SK-N-SH treated with all-trans-retinoic acid at 6 μM for 48 hours (cell line): ENCODE measurements around the gene ADH1A.

ENCODE experiments used
- ATAC-seq: fragments of 200-7000 bp; cut with Tn5 transposase; 3 replicates; pipeline ENCODE4 v1.9.1; 2020; ENCODE audit warnings: mild to moderate bottlenecking, moderate library complexity
- ARNTL ChIP-seq: fragments of 450-650 bp; formaldehyde crosslinking; IDR thresholded peaks from 2 replicates; pipeline ENCODE4 v1.5.0; 2020; ENCODE audit warnings: low read depth, mild to moderate bottlenecking, moderate library complexity, borderline replicate concordance
- CSDC2 ChIP-seq: fragments of 250-450 bp; sonication (Bioruptor Pico); IDR thresholded peaks from 2 replicates; pipeline ENCODE4 v1.5.0; 2020; ENCODE audit warnings: mild to moderate bottlenecking, moderate library complexity
- ESRRG ChIP-seq: fragments of 250-450 bp; sonication (Bioruptor Pico); IDR thresholded peaks from 2 replicates; pipeline ENCODE4 v1.6.1; 2021; ENCODE audit warnings: mild to moderate bottlenecking
- GLIS3 ChIP-seq: fragments of 250-450 bp; sonication (Bioruptor Pico); IDR thresholded peaks from 2 replicates; pipeline ENCODE4 v1.5.0; 2020; ENCODE audit warnings: mild to moderate bottlenecking, moderate library complexity
- ISL1 ChIP-seq: fragments of 250-450 bp; sonication (Bioruptor Pico); IDR thresholded peaks from 2 replicates; pipeline ENCODE4 v2.1.2; 2022; ENCODE audit warnings: mild to moderate bottlenecking, moderate library complexity
- OSR1 ChIP-seq: fragments of 250-450 bp; sonication (Bioruptor Pico); IDR thresholded peaks from 2 replicates; pipeline ENCODE4 v1.8.0; 2022; ENCODE audit warnings: moderate library complexity, mild to moderate bottlenecking, inconsistent platforms
- PPARA ChIP-seq: fragments of 250-450 bp; sonication (Bioruptor Pico); IDR thresholded peaks from 2 replicates; pipeline ENCODE4 v1.5.0; 2020; ENCODE audit warnings: mild to moderate bottlenecking, borderline replicate concordance
- RARB ChIP-seq: fragments of 250-450 bp; sonication (Bioruptor Pico); IDR thresholded peaks from 2 replicates; pipeline ENCODE4 v1.8.0; 2021; ENCODE audit warnings: mild to moderate bottlenecking, moderate library complexity
- SNAI2 ChIP-seq: fragments of 250-450 bp; sonication (Bioruptor Pico); IDR thresholded peaks from 2 replicates; pipeline ENCODE4 v1.5.0; 2020; ENCODE audit warnings: mild to moderate bottlenecking, moderate library complexity
- TCF4 ChIP-seq: fragments of 250-450 bp; sonication (Bioruptor Pico); IDR thresholded peaks from 2 replicates; pipeline ENCODE4 v1.8.0; 2021; ENCODE audit warnings: mild to moderate bottlenecking, moderate library complexity, borderline replicate concordance
- TOX ChIP-seq: fragments of 250-450 bp; sonication (Bioruptor Pico); IDR thresholded peaks from 2 replicates; pipeline ENCODE4 v1.8.0; 2021; ENCODE audit warnings: mild to moderate bottlenecking, moderate library complexity, borderline replicate concordance
- ZC3H10 ChIP-seq: fragments of 250-450 bp; sonication (Bioruptor Pico); IDR thresholded peaks from 2 replicates; pipeline ENCODE4 v1.5.1; 2021; ENCODE audit warnings: mild to moderate bottlenecking, moderate library complexity
- ZFP3 ChIP-seq: fragments of 250-450 bp; sonication (Bioruptor Pico); IDR thresholded peaks from 2 replicates; pipeline ENCODE4 v1.5.0; 2020; ENCODE audit warnings: mild to moderate bottlenecking, moderate library complexity
- ZFP30 ChIP-seq: fragments of 450-650 bp; formaldehyde crosslinking; IDR thresholded peaks from 2 replicates; pipeline ENCODE4 v1.5.0; 2022; ENCODE audit warnings: mild to moderate bottlenecking, moderate library complexity
- ZNF70 ChIP-seq: fragments of 450-650 bp; formaldehyde crosslinking; IDR thresholded peaks from 2 replicates; pipeline ENCODE4 v1.5.0; 2020; ENCODE audit warnings: mild to moderate bottlenecking, moderate library complexity
- ZNF8 ChIP-seq: fragments of 450-650 bp; formaldehyde crosslinking; IDR thresholded peaks from 2 replicates; pipeline ENCODE4 v1.5.0; 2020; ENCODE audit warnings: mild to moderate bottlenecking, moderate library complexity
- TF ChIP-seq, protein P1 (sequence below): fragments of 250-450 bp; sonication (Bioruptor Pico); IDR thresholded peaks from 2 replicates; pipeline ENCODE4 v1.5.1; 2021; ENCODE audit warnings: mild to moderate bottlenecking, moderate library complexity
- TF ChIP-seq, protein P2 (sequence below): fragments of 250-450 bp; sonication (Bioruptor Pico); IDR thresholded peaks from 2 replicates; pipeline ENCODE4 v1.8.0; 2020; ENCODE audit warnings: mild to moderate bottlenecking, moderate library complexity, borderline replicate concordance
- TF ChIP-seq, protein P3 (sequence below): fragments of 250-450 bp; sonication (Bioruptor Pico); IDR thresholded peaks from 2 replicates; pipeline ENCODE4 v1.5.1; 2020; ENCODE audit warnings: low read depth, mild to moderate bottlenecking, moderate library complexity
- TF ChIP-seq, protein P4 (sequence below): fragments of 250-450 bp; sonication (Bioruptor Pico); IDR thresholded peaks from 2 replicates; pipeline ENCODE4 v1.5.0; 2020; ENCODE audit warnings: mild to moderate bottlenecking, moderate library complexity

ADH1A gene

DNA sequence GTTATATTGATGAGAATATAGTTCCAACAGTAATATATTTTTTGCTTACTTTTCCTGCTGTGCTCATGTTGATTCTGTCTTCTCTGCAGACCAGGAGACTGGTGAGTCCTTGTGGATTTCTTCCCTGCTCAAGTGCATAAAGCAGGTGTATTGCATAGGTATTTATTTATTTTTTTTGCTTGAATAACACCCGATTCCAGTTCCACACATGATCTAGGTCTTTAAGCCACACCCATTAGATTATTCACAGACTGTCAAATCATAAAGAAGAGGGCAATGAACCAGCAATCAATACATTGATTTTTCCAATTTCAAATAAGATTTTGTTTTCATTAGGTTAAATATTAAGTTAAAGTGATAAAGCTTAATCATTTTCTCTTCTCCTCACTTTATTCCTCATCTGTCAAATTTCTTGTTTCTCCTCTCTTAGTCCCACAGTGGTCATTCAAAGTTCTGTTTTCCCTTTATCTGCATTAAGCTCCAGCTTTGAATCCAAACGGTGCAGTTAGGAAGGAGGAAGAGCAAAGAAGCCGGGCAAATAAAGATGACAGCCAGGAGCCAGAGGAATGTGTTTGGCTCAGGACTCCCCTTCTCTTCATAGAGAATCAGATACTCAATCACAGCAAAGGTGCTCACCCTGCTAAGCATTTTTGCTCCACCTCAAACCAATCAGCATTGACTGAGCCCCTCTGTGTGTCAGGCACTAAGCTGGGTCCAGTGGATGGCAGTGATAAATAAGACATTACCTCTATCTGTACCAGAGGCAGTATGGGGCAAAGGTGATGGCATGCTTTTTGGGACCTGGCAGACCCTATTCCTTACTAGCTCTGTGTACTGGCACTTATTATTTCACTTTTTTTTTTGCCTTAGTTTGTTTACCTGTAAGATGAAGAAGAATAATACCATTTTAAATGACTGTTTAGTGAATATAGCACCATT lies at the start of gene ADH1A:
Gene ADH1A (minus strand): TSS at position 138 of the 939 bp plus-strand sequence. CDS start 71 bp downstream, at position 67.
- TF ChIP-seq, protein P1, sequence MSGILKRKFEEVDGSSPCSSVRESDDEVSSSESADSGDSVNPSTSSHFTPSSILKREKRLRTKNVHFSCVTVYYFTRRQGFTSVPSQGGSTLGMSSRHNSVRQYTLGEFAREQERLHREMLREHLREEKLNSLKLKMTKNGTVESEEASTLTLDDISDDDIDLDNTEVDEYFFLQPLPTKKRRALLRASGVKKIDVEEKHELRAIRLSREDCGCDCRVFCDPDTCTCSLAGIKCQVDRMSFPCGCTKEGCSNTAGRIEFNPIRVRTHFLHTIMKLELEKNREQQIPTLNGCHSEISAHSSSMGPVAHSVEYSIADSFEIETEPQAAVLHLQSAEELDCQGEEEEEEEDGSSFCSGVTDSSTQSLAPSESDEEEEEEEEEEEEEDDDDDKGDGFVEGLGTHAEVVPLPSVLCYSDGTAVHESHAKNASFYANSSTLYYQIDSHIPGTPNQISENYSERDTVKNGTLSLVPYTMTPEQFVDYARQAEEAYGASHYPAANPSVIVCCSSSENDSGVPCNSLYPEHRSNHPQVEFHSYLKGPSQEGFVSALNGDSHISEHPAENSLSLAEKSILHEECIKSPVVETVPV = no peak
- TF ChIP-seq PPARA (CRISPR knock-in tag) = no peak
- TF ChIP-seq SNAI2 (CRISPR knock-in tag) = no peak
- no peak for TF ChIP-seq ISL1
- no peak for TF ChIP-seq ZFP3
- no peak for TF ChIP-seq GLIS3 (CRISPR knock-in tag)
- TF ChIP-seq, protein P2, sequence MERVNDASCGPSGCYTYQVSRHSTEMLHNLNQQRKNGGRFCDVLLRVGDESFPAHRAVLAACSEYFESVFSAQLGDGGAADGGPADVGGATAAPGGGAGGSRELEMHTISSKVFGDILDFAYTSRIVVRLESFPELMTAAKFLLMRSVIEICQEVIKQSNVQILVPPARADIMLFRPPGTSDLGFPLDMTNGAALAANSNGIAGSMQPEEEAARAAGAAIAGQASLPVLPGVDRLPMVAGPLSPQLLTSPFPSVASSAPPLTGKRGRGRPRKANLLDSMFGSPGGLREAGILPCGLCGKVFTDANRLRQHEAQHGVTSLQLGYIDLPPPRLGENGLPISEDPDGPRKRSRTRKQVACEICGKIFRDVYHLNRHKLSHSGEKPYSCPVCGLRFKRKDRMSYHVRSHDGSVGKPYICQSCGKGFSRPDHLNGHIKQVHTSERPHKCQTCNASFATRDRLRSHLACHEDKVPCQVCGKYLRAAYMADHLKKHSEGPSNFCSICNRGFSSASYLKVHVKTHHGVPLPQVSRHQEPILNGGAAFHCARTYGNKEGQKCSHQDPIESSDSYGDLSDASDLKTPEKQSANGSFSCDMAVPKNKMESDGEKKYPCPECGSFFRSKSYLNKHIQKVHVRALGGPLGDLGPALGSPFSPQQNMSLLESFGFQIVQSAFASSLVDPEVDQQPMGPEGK (CRISPR knock-in tag) = no peak
- TF ChIP-seq OSR1 = no peak
- no peak for TF ChIP-seq ARNTL (CRISPR knock-in tag)
- TF ChIP-seq TOX (CRISPR knock-in tag) = no peak
- no peak for TF ChIP-seq ZC3H10 (CRISPR knock-in tag)
- TF ChIP-seq ZNF8 = no peak
- TF ChIP-seq, protein P3, sequence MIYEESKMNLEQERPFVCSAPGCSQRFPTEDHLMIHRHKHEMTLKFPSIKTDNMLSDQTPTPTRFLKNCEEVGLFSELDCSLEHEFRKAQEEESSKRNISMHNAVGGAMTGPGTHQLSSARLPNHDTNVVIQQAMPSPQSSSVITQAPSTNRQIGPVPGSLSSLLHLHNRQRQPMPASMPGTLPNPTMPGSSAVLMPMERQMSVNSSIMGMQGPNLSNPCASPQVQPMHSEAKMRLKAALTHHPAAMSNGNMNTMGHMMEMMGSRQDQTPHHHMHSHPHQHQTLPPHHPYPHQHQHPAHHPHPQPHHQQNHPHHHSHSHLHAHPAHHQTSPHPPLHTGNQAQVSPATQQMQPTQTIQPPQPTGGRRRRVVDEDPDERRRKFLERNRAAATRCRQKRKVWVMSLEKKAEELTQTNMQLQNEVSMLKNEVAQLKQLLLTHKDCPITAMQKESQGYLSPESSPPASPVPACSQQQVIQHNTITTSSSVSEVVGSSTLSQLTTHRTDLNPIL (CRISPR knock-in tag) = no peak
- TF ChIP-seq ZNF70 (CRISPR knock-in tag) = no peak
- TF ChIP-seq ZFP30 (CRISPR knock-in tag) = no peak
- no peak for TF ChIP-seq ESRRG (CRISPR knock-in tag)
- no peak for TF ChIP-seq CSDC2
- no peak for TF ChIP-seq TCF4 (CRISPR knock-in tag)
- no peak for TF ChIP-seq RARB (CRISPR knock-in tag)
- TF ChIP-seq, protein P4, sequence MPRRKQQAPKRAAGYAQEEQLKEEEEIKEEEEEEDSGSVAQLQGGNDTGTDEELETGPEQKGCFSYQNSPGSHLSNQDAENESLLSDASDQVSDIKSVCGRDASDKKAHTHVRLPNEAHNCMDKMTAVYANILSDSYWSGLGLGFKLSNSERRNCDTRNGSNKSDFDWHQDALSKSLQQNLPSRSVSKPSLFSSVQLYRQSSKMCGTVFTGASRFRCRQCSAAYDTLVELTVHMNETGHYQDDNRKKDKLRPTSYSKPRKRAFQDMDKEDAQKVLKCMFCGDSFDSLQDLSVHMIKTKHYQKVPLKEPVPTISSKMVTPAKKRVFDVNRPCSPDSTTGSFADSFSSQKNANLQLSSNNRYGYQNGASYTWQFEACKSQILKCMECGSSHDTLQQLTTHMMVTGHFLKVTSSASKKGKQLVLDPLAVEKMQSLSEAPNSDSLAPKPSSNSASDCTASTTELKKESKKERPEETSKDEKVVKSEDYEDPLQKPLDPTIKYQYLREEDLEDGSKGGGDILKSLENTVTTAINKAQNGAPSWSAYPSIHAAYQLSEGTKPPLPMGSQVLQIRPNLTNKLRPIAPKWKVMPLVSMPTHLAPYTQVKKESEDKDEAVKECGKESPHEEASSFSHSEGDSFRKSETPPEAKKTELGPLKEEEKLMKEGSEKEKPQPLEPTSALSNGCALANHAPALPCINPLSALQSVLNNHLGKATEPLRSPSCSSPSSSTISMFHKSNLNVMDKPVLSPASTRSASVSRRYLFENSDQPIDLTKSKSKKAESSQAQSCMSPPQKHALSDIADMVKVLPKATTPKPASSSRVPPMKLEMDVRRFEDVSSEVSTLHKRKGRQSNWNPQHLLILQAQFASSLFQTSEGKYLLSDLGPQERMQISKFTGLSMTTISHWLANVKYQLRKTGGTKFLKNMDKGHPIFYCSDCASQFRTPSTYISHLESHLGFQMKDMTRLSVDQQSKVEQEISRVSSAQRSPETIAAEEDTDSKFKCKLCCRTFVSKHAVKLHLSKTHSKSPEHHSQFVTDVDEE (CRISPR knock-in tag) = no peak
- ATAC-seq = no peak

DNA sequence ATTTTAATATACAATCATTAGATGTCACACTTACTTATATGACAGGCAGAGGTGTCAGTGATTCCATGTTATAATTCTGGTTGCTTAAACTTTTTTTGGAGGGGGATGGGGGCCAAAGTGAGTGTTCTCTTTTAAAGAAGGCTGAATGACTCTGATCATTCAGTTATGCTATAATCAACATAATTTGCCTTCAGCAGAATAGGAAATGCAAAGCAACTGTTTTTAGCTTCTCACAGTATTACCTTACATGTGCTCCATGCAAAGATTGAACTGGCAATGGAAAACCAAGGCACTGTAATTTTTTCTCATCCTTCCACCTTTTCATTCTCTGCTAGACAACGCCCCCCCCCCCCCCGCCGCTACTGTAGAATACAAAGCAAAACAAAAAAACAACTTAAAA lies 48.4 kb upstream of the ADH1A start:
- no peak for TF ChIP-seq ISL1
- no peak for TF ChIP-seq OSR1
- TF ChIP-seq TOX (CRISPR knock-in tag) = no peak
- TF ChIP-seq ZC3H10 (CRISPR knock-in tag) = no peak
- no peak for TF ChIP-seq PPARA (CRISPR knock-in tag)
- TF ChIP-seq, protein P4 (CRISPR knock-in tag) = no peak
- no peak for ATAC-seq
